WI38 (cell line): ENCODE results near the gene TP53BP1.

Source experiments
- H3K4me3 ChIP-seq: 2 replicates; pipeline ENCODE4 v1.5.1; 2011; ENCODE audit warnings: low read depth, mild to moderate bottlenecking, control low read depth, low read length
- CTCF ChIP-seq: IDR thresholded peaks from 2 replicates; pipeline ENCODE4 v1.5.1; 2012; ENCODE audit warnings: low read depth, mild to moderate bottlenecking, control low read depth, low read length

The TP53BP1 gene

GRCh38 chr15:43487271-43487895 is 5.6 kb downstream of the TP53BP1 start:
- TF ChIP-seq CTCF: no peak
- no peak overlapping the region for H3K4me3 ChIP-seq

GRCh38 chr15:43484455-43484854 is 8.5 kb downstream of the TP53BP1 start:
- no peak for TF ChIP-seq CTCF
- no peak overlapping the region for H3K4me3 ChIP-seq

GRCh38 chr15:43483297-43484128 is 9.4 kb downstream of the TP53BP1 start:
- no peak overlapping the region for H3K4me3 ChIP-seq
- no peak for TF ChIP-seq CTCF

- H3K4me3 ChIP-seq: no peak overlapping the region
Measured at GRCh38 chr15:43473885-43474284, 19.1 kb downstream of the TP53BP1 start.

GRCh38 chr15:43471975-43472374 is 21.0 kb downstream of the TP53BP1 start:
- TF ChIP-seq CTCF: no peak
- H3K4me3 ChIP-seq: no peak overlapping the region

More at GRCh38 chr15:43473885-43474284, 19.1 kb downstream of the TP53BP1 start:
- no peak for TF ChIP-seq CTCF

GRCh38 chr15:43469867-43470266 is 23.1 kb downstream of the TP53BP1 start:
- H3K4me3 ChIP-seq: no peak overlapping the region
- TF ChIP-seq CTCF: no peak

- TF ChIP-seq CTCF: no peak
- H3K4me3 ChIP-seq: no peak overlapping the region
Measured at GRCh38 chr15:43465100-43465499, 27.9 kb downstream of the TP53BP1 start.
